GM10248 (cell line): ENCODE results near the gene CGB5.

Source experiments
- CTCF ChIA-PET: fragments of 300-600 bp; sonication (Branson Sonifier 250); formaldehyde crosslinking; extraction: SDS; loops from one replicate; lab custom pipeline; 2021; ENCODE audit warnings: antibody characterized with exemption; lab: Yijun Ruan, JAX
- POLR2A ChIA-PET: fragments of 350-650 bp; sonication (Branson Sonifier 250); formaldehyde crosslinking; extraction: SDS; loops from one replicate; lab custom pipeline; 2020; ENCODE audit warnings: antibody characterized with exemption; lab: Yijun Ruan, JAX
- DNase-seq: peaks from one replicate; pipeline ENCODE4 v3.0.0; 2012; ENCODE audit errors: extremely low spot score
- TF ChIP-seq, protein P1 (sequence below): IDR thresholded peaks from 2 replicates; pipeline ENCODE4 v1.5.1; 2012; ENCODE audit warnings: mild to moderate bottlenecking, low read depth; ENCODE audit errors: extremely low read depth, missing control alignments, control extremely low read depth

CGB5 gene

DNA sequence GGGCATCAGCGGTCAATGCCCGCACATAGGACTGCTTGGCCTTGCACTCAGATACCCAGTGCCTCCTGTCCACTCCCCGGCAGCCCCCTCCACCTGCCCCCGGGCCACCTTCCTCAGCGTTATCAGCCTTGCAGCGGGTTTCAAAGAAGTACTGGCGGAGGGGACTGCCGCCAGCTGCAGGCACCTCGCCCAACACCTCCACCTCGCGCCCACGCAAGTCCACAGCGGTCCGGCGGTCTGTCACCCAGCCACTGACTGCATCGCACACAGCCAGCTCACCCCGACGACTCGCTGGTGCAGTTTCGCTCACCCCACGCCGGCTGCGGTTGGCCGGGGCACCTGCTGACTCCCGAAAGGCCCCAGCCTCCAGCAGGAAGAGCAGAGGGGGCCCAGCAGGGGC is 17.8 kb downstream of the CGB5 start:
- TF ChIP-seq, protein P1, sequence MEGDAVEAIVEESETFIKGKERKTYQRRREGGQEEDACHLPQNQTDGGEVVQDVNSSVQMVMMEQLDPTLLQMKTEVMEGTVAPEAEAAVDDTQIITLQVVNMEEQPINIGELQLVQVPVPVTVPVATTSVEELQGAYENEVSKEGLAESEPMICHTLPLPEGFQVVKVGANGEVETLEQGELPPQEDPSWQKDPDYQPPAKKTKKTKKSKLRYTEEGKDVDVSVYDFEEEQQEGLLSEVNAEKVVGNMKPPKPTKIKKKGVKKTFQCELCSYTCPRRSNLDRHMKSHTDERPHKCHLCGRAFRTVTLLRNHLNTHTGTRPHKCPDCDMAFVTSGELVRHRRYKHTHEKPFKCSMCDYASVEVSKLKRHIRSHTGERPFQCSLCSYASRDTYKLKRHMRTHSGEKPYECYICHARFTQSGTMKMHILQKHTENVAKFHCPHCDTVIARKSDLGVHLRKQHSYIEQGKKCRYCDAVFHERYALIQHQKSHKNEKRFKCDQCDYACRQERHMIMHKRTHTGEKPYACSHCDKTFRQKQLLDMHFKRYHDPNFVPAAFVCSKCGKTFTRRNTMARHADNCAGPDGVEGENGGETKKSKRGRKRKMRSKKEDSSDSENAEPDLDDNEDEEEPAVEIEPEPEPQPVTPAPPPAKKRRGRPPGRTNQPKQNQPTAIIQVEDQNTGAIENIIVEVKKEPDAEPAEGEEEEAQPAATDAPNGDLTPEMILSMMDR, result no peak
- CTCF ChIA-PET, result interaction anchor here (1.0 to 2.8 kb wide), 5 partner anchors 9 to 85 kb away, joined by 3 to 13 read pairs (median 7); partner anchors contain the start of gene KCNA7
- DNase-seq, result peak; percentile 50
- POLR2A ChIA-PET, result no interaction called here

DNA sequence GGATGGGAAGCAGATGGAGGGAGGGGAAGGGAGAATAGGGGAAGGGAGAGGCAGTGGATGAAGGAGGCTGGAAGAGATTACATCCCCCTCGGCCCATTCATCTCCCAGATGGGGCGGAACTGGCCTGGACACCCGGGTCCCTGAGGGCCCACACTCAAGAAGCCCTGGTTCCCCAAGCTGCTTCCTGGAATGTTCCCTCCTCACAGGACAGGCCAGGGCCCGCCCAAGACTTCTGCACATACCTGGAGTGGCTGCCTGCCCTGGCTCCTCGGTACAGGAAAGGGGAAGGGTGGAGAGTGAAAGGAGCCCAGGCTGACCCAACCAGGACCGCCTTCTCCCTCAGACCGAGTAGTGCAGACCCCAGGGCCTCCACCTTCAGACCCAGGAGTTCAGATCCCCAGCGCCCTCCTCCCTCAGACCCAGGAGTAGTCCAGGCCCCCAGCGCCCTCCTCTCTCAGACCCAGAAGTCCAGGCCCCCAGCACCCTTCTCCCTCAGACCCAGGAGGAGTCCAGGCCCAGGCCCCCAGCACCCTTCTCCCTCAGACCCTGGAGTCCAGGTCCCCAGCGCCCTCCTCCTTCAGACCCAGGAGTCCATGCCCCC is 20.5 kb downstream of the CGB5 start:
- ChIA-PET POLR2A (no interaction called here), CTCF (no interaction called here)

DNA sequence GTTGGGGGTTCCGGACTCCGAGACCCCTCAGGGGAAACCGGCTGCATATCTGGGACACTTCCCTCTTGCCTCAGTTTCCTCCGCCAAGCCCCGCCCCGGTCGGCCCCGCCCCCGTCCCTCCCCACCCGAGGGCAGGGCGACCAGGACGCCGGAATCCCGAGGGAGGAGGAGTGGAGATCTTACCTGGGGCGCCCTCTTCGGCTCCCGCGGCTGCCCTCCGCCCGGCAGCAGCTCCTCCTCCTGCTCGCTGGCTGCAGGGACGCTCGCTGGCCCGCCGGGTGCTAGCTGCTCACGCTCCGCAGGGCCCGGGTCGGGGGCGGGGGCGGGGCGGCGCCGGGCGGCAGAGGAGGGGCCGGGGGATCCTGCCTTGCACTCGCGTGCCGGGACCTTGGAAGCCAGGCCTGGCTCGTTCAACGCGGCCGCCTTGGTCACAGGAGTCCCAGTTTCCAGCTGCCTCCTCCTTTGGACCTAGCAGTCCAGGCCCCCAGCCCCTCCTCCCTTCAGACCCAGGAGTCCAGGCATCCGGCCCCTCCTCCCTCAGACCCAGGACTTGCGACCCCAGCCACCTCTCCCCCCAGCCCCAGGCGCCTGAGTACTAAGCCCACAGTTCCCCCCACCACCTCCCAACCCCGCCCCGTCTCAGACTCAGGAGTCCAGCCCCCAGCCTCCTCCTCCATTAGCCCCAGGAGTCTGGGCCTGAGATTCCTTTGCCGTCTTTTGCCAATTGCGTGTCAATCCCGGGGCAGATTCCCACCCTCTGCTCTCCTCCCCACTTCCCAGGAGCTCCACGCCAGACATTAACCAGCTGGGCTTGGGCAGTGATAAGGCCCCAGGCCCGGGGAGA is 21.3 kb downstream of the CGB5 start, which contains the start of gene NTF4:
Gene NTF4, minus strand, starts transcription at position 51 of the 844 bp plus-strand sequence. CDS start 2,821 bp downstream, outside the sequence.
- POLR2A ChIA-PET, result no interaction called here
- CTCF ChIA-PET, result interaction anchor here (1.2 kb wide), 1 partner anchor 9 kb away, joined by 3 read pairs; no protein-coding TSS in a partner anchor
- no peak for DNase-seq
- TF ChIP-seq, protein P1, result no peak

More for the DNA sequence above, 20.5 kb downstream of the CGB5 start:
- TF ChIP-seq, protein P1, result no peak
- DNase-seq, result no peak

DNA sequence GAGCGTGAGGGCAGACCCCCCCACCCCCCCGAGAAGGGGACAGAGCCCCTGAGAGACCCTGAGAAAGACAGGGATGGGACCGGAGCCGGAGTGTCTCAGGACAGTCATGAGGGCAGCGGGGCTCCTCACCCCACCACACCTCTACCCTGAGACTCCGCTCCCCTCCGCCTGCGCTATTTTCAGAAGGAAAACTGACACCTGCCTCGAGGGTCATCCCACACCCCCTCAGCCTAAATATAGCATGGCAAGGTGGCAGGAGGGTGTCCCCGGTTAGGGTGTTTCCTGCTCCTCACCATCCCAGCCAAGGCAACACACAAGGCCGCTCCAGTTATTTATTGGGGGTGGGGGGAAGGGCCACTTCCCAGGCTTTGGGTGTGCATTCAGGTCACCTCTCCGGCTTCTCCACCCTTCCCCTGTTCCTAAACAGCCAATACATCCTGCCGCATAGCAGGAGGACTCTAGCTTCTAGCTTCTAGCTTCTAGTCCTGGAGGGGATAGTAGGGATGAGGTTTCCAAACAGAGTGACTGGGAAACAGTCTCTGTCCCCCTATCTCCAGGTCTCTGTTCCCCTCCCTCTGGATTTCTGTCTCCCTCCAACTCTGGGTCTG is 22.4 kb downstream of the CGB5 start:
- ChIA-PET CTCF (interaction anchor here (1.2 kb wide), 1 partner anchor 8 kb away, joined by 3 read pairs; no protein-coding TSS in a partner anchor), POLR2A (no interaction called here)
- TF ChIP-seq, protein P1, result no peak
- DNase-seq, result no peak

DNA sequence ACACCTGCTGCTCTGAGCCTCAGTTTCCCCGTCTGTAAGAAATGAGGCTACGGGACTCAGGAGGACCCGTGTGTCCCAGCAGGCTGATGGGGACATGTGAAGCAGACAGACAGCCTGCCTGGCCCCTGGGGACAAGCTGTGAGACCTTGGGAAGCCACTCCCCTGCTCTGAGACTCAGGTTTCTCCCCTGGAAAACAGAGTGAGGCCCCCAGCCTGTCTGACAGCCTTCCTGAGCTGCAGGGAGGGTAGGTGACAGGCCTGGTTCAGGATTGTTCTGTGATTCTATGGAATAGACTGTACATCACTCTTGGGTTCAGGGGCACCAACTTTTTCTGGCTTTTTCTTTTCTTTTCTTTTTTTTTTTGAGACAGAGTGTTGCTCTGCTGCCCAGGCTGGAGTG is 23.9 kb downstream of the CGB5 start:
- TF ChIP-seq, protein P1, result no peak
- ChIA-PET CTCF (interaction anchor here (3.9 kb wide), 1 partner anchor 30 kb away, joined by 13 read pairs; no protein-coding TSS in a partner anchor), POLR2A (no interaction called here)
- no peak for DNase-seq

DNA sequence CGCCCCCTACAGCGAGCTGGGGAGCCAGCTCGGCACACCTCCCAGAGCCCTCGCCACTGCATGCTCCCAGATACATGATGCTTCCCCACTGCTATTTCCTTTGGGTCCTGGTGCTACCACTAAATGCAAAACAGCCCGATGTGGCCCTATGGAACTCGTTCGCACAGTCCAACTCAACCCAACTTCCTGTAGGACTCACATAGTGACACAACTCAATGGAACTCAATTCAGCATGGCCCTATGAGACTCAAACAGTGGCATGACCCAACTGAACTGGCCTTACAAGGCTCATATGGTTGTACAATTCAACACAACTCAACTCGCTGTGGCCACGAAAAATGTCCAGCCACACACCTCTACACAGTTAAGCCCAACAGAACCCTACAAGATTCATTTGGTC is 25.4 kb downstream of the CGB5 start:
- no peak for DNase-seq
- ChIA-PET CTCF (interaction anchor here (1.0 to 3.9 kb wide), 5 partner anchors 9 to 273 kb away, joined by 3 to 13 read pairs (median 4); no protein-coding TSS in a partner anchor), POLR2A (no interaction called here)
- TF ChIP-seq, protein P1, result no peak
